Peyer's patch (tissue), 4 donors: ENCODE data around the gene MANEA. TPM values are rescaled to one million over a fixed set of nuclear protein-coding genes. Genes with fewer than 3 reads are reported as not detected.
"Not testable (repeated sequence)": the region's sequence is repeated elsewhere in the genome, so short reads cannot be mapped to it uniquely, and the experiment has no call there.

ENCODE experiments used
- DNase-seq, 3 donors: peaks; one replicate each; pipeline ENCODE4 v3.0.0-alpha.2; 2017 to 2019
- H3K27ac ChIP-seq, 4 donors: fragments of 200-600 bp; sonication (generic); one replicate each; pipeline ENCODE4 v1.5.1; 2016 to 2019
- H3K27me3 ChIP-seq, 2 donors: fragments of 200-600 bp; sonication (generic); one replicate each; pipeline ENCODE4 v1.5.1; 2019
- H3K36me3 ChIP-seq, 3 donors: fragments of 200-600 bp; sonication (generic); one replicate each; pipeline ENCODE4 v1.5.1; 2016 to 2019
- H3K4me1 ChIP-seq, 4 donors: fragments of 200-600 bp; sonication (generic); one replicate each; pipeline ENCODE4 v1.5.1; 2016 to 2019
- H3K4me3 ChIP-seq, 4 donors: fragments of 200-600 bp; sonication (generic); 1 replicate in 3 of 4; 2 replicates in 1 of 4; pipeline ENCODE4 v1.5.1; 2016 to 2019; ENCODE audit warnings: mild to moderate bottlenecking in 1 of 4
- H3K9me3 ChIP-seq, 4 donors: fragments of 200-600 bp; sonication (generic); one replicate each; pipeline ENCODE4 v1.5.1; 2016 to 2019; ENCODE audit warnings: mild to moderate bottlenecking in 1 of 4
- CTCF ChIP-seq, 6 experiments: fragments of 450-650 bp in 4 of 6; fragments of 200-600 bp in 2 of 6; sonication (generic) in 1 of 6; IDR thresholded peaks; one replicate each; pipeline ENCODE4 v1.5.1; 2017 to 2019; ENCODE audit warnings: antibody characterized with exemption in 6 of 6, mild to moderate bottlenecking in 3 of 6, moderate library complexity in 1 of 6
- POLR2A ChIP-seq, 2 donors: fragments of 450-650 bp; IDR thresholded peaks; one replicate each; pipeline ENCODE4 v1.5.1; 2017; ENCODE audit warnings: antibody characterized with exemption in 2 of 2, mild to moderate bottlenecking in 2 of 2, moderate library complexity in 2 of 2
- total RNA-seq, 4 donors: library from RNA; depleted of rRNA; stranded (reverse); fragments of >200 nt; gene quantifications; one replicate each; pipeline ENCODE4 v1.1.0, GENCODE V29; 2016

The MANEA gene
- total RNA-seq, 4 donors from 2014 or later, result 4.1 to 9.2 (median 7.3) TPM

GRCh38 chr6:95576998-95577303 is 384 bp upstream of the MANEA start:
- DNase-seq, result no peak
- TF ChIP-seq CTCF (IDR thresholded peaks at IDR 0.05), result no peak
- peak in 1 of 2 donors; percentile 18 for TF ChIP-seq POLR2A (IDR thresholded peaks at IDR 0.05)
- peaks cover 0 to 18% (median 0%) of the 10 kb centered on the region in 4 donors for H3K4me1 ChIP-seq
- H3K27ac ChIP-seq, result peak overlapping the region; percentile 78 to 87 (median 84)
- peak overlapping the region; percentile 56 to 64 (median 58) for H3K4me3 ChIP-seq
- no peaks in the 10 kb centered on the region for H3K9me3 ChIP-seq
- no peaks in the 10 kb centered on the region for H3K36me3 ChIP-seq
- H3K27me3 ChIP-seq, result no peaks in the 10 kb centered on the region

GRCh38 chr6:95578106-95578410 is 723 bp downstream of the MANEA start:
- TF ChIP-seq CTCF (IDR thresholded peaks at IDR 0.05) (no peak), POLR2A (IDR thresholded peaks at IDR 0.05) (no peak)
- no peaks in the 10 kb centered on the region for H3K9me3 ChIP-seq
- H3K4me1 ChIP-seq, result peaks cover 0 to 18% (median 0%) of the 10 kb centered on the region in 4 donors
- peak overlapping the region; percentile 78 to 87 (median 84) for H3K27ac ChIP-seq
- H3K4me3 ChIP-seq, result peak overlapping the region; percentile 56 to 64 (median 58)
- no peak for DNase-seq
- no peaks in the 10 kb centered on the region for H3K36me3 ChIP-seq
- no peaks in the 10 kb centered on the region for H3K27me3 ChIP-seq

GRCh38 chr6:95581073-95581472 is 3.7 kb downstream of the MANEA start:
- no peaks in the 10 kb centered on the region for H3K36me3 ChIP-seq
- peaks cover 0 to 7% (median 0%) of the 10 kb centered on the region in 4 donors for H3K9me3 ChIP-seq
- H3K4me1 ChIP-seq, result peaks cover 0 to 8% (median 0%) of the 10 kb centered on the region in 4 donors
- TF ChIP-seq CTCF (IDR thresholded peaks at IDR 0.05) (no peak), POLR2A (IDR thresholded peaks at IDR 0.05) (no peak)
- H3K27me3 ChIP-seq, result no peaks in the 10 kb centered on the region
- H3K4me3 ChIP-seq, result no peak overlapping the region
- no peak for DNase-seq
- H3K27ac ChIP-seq, result no peak overlapping the region

- H3K36me3 ChIP-seq, H3K27ac ChIP-seq, H3K9me3 ChIP-seq, H3K27me3 ChIP-seq, H3K4me3 ChIP-seq, H3K4me1 ChIP-seq, DNase-seq: not testable (repeated sequence)
These were observed 6.9 kb downstream of the MANEA start for GRCh38 chr6:95584226-95584625.

GRCh38 chr6:95587989-95588388 is 10.7 kb downstream of the MANEA start:
- H3K9me3 ChIP-seq, result peaks cover 0 to 7% (median 0%) of the 10 kb centered on the region in 4 donors
- no peaks in the 10 kb centered on the region for H3K36me3 ChIP-seq
- TF ChIP-seq POLR2A (IDR thresholded peaks at IDR 0.05), result no peak
- no peak for TF ChIP-seq CTCF (IDR thresholded peaks at IDR 0.05)
- DNase-seq, result no peak
- H3K4me3 ChIP-seq, result no peak overlapping the region
- no peak overlapping the region for H3K27ac ChIP-seq
- no peaks in the 10 kb centered on the region for H3K27me3 ChIP-seq
- no peaks in the 10 kb centered on the region for H3K4me1 ChIP-seq

GRCh38 chr6:95589067-95589466 is 11.7 kb downstream of the MANEA start:
- Histone ChIP-seq H3K4me3 (no peak overlapping the region), H3K4me1 (no peaks in the 10 kb centered on the region), H3K9me3 (peaks cover 0 to 7% (median 0%) of the 10 kb centered on the region in 4 donors), H3K27ac (no peak overlapping the region), H3K27me3 (no peaks in the 10 kb centered on the region), H3K36me3 (no peaks in the 10 kb centered on the region)
- TF ChIP-seq CTCF (IDR thresholded peaks at IDR 0.05), result no peak
- no peak for TF ChIP-seq POLR2A (IDR thresholded peaks at IDR 0.05)
- no peak for DNase-seq
